Hepatocyte (in vitro differentiated cells): ENCODE measurements around the gene SSC5D.

Source experiments
- CTCF ChIP-seq: fragments of 200-600 bp; sonication (generic); IDR thresholded peaks from 2 replicates; pipeline ENCODE4 v1.5.1; 2016; ENCODE audit warnings: antibody characterized with exemption, mild to moderate bottlenecking; ENCODE audit not compliant: poor library complexity
- EZH2phosphoT487 ChIP-seq: fragments of 200-600 bp; sonication (generic); IDR thresholded peaks from one replicate; pipeline ENCODE4 v1.6.1; 2018; ENCODE audit warnings: antibody characterized with exemption, mild to moderate bottlenecking, low read depth, moderate library complexity; ENCODE audit not compliant: unreplicated experiment, severe bottlenecking

GRCh38 chr19:55540619-55541018 is 52.4 kb downstream of the SSC5D start:
- TF ChIP-seq EZH2phosphoT487: no peak
- no peak for TF ChIP-seq CTCF
